ENCODE measurements around the gene DUSP18. TPM values are rescaled to one million over a fixed set of nuclear protein-coding genes. Genes with fewer than 3 reads are reported as not detected.

Gene DUSP18
- total and polyA plus RNA-seq, 2 of the 4 experiments (the other 2 are of a cell fraction), result 14.9 TPM

GRCh38 chr22:30664798-30665197 lies 2.9 kb downstream of the DUSP18 start:
- Histone ChIP-seq H3K79me1 (ENCODE audit: low read depth in 1 of 2, low read length in 2 of 2) (peaks cover 0 to 15% of the 10 kb centered on the region in 2 experiments; a peak in 1 of 4 replicates), H2AK9ac (replicated peaks; ENCODE audit: low read depth, low read length, poor library complexity) (no peak overlapping the region), H3K27me3 (ENCODE audit: control insufficient read depth, insufficient read depth, low read length) (no peaks in the 10 kb centered on the region), H3K27ac (ENCODE audit: insufficient read depth, low read length) (no peak overlapping the region), H2BK15ac (ENCODE audit: low read depth, low read length) (no peak overlapping the region), H2BK120ac (ENCODE audit: low read depth, low read length) (no peak overlapping the region), H3K9ac (ENCODE audit: low read depth, low read length) (no peak overlapping the region), H3K36me3 (ENCODE audit: control insufficient read depth, insufficient read depth, low read length) (peaks cover 10% of the 10 kb centered on the region; the same call in 1 of the 2 replicates), H2AK5ac (ENCODE audit: low read depth, low read length) (no peak overlapping the region), H3K18ac (ENCODE audit: low read depth, low read length) (no peak overlapping the region), H4K8ac (ENCODE audit: low read depth in 2 of 2, low read length in 2 of 2) (no peak overlapping the region), H3K9me1 (ENCODE audit: insufficient read depth, low read length) (peaks cover 3% of the 10 kb centered on the region; the same call in 1 of the 2 replicates), H4K5ac (ENCODE audit: low read depth, low read length) (no peak overlapping the region), H4K20me1 (ENCODE audit: insufficient read depth, low read length) (no peaks in the 10 kb centered on the region), H2AFZ (replicated peaks; ENCODE audit: low read length, poor library complexity) (no peak overlapping the region), H3K4ac (ENCODE audit: low read depth, low read length) (no peak overlapping the region), H3K14ac (replicated peaks; ENCODE audit: low read depth, low read length) (no peak overlapping the region), H3K56ac (ENCODE audit: extremely low read depth, insufficient read depth, low read length) (no peak overlapping the region), H3K23ac (ENCODE audit: low read depth, low read length) (no peak overlapping the region), H3K4me2 (ENCODE audit: low read depth, low read length) (no peak overlapping the region), H2BK20ac (ENCODE audit: low read depth, low read length) (no peak overlapping the region), H3K9me3 (ENCODE audit: control insufficient read depth, insufficient read depth, low read length) (no peaks in the 10 kb centered on the region), H3K4me3 (ENCODE audit: insufficient read depth, low read depth, low read length) (no peak overlapping the region), H2BK5ac (ENCODE audit: low read depth, low read length, poor library complexity, severe bottlenecking) (no peak overlapping the region), H4K91ac (ENCODE audit: insufficient read depth, low read depth, low read length) (no peak overlapping the region), H3K4me1 (ENCODE audit: control insufficient read depth, insufficient read depth, low read length) (no peaks in the 10 kb centered on the region)
- in situ Hi-C loops (cut with MboI; ENCODE audit: low sequenced_read_pairs) (no loop called here), dilution Hi-C loops (cut with HindIII; ENCODE audit: low sequenced_read_pairs, unreplicated experiment) (no loop called here), intact Hi-C loops (cut with micrococcal nuclease) (no loop called here)
- no peak for TF ChIP-seq NFE2L2 (IDR thresholded peaks at IDR 0.05; ENCODE audit: low read depth, low read length)
- no peak for DNase-seq
- ATAC-seq (ENCODE audit: low read depth), result no peak
- no TSS peak for BruUV-seq (replicated peaks)
- WGBS, 2 experiments (ENCODE audit: extremely low coverage in 2 of 2, insufficient read length in 1 of 2), result no CpG with 5 or more reads among the region's 13 CpGs
- ChIA-PET POLR2A (ENCODE audit: unreplicated experiment) (no interaction called here), CTCF (no interaction called here)
